ENCODE results near the gene SHROOM2. TPM values are rescaled to one million over a fixed set of nuclear protein-coding genes. Genes with fewer than 3 reads are reported as not detected.
"Not testable (repeated sequence)": the region's sequence is repeated elsewhere in the genome, so short reads cannot be mapped to it uniquely, and the experiment has no call there.

Gene SHROOM2
- 0.70 TPM for total RNA-seq
- long read RNA-seq, partial matches to known transcripts, result 1 of 1 reads
- long read RNA-seq, other reads (novel, unspliced or antisense), result 0 of 1 reads

DNA sequence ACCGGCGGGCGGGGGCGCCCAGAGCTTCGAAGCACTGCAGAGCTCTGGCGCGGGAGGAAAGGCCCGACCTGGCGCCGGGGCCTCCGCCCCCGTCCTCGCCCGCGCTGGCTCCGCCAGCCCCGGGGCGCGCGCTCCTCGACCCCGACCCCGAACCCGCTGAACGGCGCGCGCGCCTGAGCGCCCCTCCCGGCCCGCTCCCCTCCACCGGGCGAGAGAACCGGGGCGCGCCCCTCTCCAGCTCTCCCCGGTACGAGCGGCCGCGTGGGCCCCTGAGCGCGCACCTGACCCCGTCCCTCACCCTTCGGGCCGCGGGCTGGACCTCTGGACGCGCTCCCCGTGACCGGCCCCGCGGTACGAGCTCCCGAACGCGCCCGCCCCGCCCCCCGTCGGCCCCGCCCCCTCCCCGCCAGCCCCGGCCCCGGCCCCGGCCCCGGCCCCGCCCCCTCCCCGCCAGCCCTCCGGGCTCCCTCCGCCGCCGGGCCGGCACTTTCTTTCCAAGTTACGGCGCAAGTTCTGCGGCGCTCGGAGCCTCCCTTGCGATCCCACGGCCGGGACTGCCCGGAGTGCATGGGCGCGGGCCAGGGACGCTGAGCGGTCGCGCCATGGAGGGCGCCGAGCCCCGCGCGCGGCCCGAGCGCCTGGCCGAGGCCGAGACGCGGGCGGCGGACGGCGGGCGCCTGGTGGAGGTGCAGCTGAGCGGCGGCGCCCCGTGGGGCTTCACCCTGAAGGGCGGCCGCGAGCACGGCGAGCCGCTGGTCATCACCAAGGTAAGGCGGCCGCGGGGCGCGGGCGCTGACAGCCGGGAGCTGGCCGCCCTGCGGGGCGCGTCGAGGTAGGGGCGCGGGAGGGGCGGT is at the start of gene SHROOM2:
TSS of gene SHROOM2 (plus strand) at position 486 of the 854 bp plus-strand sequence. CDS start at position 603, 117 bp downstream.
- DNase-seq (no peak), ATAC-seq (ENCODE audit: poor library complexity) (no peak)
- intact Hi-C loops (cut with DNase I), result no loop called here

- DNase-seq (no peak), ATAC-seq (ENCODE audit: poor library complexity) (no peak)
- intact Hi-C loops (cut with DNase I), result no loop called here
These were observed 48.9 kb upstream of the SHROOM2 start for GRCh38 chrX:9737363-9737762.

- intact Hi-C loops (cut with DNase I), result no loop called here
- no peak for ATAC-seq (ENCODE audit: poor library complexity)
- no peak for DNase-seq
These were observed 48.1 kb upstream of the SHROOM2 start for GRCh38 chrX:9738151-9738550.

DNA sequence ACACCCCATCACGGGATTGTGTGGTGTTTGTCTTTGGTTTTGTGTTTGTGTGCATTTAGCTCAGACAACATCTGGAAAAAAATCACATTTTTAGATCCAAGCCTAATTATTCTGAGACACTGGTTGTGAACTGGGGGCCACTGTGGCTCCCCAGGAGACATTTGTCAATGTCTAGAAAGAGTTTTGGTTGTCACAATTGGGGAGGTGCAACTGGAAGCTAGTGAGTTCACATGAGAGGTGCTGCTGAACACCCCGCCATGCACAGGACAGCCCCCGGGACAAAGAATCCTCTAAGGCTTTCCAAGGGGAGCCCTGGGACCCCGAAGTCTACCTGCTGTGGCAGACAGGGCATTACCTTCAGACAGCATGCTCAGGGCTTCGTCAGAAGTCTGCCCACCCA is 47.1 kb upstream of the SHROOM2 start:
- ATAC-seq (ENCODE audit: poor library complexity) (no peak), DNase-seq (no peak)
- intact Hi-C loops (cut with DNase I), result no loop called here

DNA sequence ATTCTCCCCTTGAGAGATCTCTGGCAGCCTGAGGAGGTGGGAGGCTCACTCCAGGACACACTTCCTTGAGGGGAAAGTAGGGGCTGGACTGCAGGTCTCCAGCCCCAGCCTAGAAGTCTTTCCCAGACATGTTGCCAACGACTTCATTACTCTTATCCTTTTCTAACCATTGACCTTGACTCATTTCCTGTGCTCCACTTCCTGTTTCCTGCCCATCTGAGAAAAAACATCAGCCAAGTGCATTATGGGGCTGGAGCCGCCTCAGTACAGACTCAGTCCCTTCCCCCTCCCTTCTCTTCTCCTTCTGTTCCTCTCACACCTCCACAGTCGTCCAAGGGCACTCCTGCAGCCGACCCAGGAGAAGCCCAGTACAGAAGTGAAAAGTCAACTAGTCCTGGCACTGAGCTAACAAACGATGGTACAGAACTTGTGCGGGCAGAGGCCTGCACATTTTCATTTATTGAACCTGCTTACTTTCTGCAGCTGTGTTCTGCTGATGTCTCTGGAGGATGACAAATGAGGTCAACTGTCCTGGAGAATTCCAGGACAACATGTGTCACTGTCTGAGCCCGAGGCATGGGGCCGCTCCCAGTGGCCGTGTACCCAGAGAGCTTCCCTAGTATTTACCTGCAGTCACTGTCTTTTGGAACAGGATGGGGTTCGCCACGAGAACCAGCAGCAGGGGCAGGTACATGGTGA is 40.7 kb upstream of the SHROOM2 start:
- DNase-seq, result no peak
- intact Hi-C loops (cut with DNase I), result no loop called here
- ATAC-seq (ENCODE audit: poor library complexity), result no peak

DNA sequence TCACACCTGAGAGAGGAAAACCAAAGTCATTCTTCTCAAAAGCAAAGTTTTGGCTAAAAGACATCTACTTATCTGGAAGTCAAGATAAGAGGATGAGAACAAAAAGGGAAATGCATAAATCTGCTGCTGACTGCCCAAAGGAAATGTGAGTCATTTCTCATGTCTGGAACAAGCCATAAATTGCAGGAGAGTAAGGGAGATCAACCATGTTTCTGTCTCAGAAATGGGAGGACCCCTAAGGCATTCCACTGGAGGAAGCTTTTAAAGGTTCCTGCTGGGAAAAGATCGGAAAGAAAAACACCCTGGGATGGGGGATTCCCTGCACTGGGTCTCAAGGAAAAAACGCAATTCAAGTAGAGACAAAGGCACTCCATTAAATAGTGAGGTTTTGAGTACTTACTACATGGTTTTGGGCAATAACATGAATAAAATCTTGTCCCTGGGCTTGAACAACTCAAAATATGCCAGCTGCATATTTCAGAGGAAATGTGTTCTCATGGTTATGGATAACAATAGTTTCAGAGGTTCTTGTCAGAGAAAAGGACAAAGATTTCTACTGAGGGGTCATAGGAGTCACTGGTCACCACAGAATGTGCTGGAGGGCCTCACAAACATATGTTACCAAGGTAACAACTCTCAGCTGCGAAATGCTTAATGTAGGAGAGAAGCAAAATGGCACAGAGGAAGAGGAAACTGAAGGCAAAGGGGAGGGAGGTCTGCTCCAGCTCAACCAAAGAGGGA is 39.9 kb upstream of the SHROOM2 start:
- ATAC-seq (ENCODE audit: poor library complexity) (no peak), DNase-seq (no peak)
- intact Hi-C loops (cut with DNase I), result no loop called here

DNA sequence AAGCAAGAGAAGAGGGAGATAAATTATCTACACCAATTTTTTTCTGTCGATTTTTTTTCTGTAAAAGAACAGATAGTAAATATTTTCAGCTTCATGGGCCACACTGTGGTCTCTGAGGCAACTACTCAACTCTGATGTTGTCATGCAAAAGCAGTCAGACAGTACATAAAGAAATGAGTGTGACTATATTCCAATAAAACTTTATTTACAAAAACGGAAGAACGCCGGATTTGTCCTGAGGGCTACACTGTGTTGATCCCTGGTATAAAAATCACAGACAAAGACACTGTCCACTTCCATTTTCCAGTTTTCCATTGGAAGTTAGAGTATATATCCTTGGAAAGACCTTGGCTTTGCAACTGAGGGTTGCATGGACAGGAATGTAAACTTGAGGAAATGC is 38.6 kb upstream of the SHROOM2 start:
- intact Hi-C loops (cut with DNase I), result no loop called here
- DNase-seq, result no peak

DNA sequence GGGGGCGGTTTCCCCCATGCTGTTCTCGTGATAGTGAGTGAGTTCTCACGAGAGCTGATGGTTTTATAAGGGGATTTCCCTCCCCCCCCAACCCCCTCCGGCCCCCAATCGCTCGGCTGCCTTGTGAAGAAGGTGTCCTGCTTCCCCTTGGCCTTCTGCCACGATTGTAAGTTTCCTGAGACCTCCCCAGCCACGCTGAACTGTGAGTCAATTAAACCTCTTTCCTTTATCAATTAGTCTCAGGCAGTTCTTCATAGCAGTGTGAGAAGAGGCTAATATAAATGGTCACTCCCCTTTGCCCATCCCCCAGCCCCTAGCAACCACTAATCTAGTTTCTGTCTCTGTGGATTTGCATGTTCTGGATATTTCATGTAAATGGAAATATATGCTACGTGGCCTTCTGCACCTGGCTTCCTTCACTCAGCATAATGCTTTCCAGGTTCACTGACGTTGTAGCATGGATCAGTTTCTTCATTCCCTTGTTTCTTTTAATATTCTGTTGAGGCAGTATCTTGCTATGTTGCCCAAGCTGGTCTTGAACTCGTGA is 37.0 kb upstream of the SHROOM2 start:
- intact Hi-C loops (cut with DNase I), result no loop called here
- DNase-seq (no peak), ATAC-seq (ENCODE audit: poor library complexity) (no peak)

More for the DNA sequence above, 38.6 kb upstream of the SHROOM2 start:
- no peak for ATAC-seq (ENCODE audit: poor library complexity)

DNA sequence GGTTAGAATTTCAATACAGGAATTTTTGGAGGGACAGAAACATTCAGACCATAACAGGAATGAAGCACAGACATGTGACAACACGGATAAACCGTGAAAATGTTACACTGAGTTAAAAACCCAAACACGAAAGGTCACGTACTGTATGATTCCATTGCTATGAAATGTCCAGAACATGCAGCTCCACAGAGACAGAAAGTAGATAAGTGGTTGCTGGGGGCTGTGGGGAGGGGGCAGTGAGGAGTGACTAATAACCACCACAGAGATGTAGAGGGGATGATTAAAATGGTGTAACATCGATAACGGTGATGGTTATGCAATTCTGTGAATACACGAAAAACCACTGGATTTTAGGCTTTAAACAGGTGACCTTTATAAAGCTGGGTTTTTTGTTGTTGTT is 28.9 kb upstream of the SHROOM2 start:
- intact Hi-C loops (cut with DNase I), result no loop called here
- ATAC-seq (ENCODE audit: poor library complexity) (no peak), DNase-seq (no peak)

DNA sequence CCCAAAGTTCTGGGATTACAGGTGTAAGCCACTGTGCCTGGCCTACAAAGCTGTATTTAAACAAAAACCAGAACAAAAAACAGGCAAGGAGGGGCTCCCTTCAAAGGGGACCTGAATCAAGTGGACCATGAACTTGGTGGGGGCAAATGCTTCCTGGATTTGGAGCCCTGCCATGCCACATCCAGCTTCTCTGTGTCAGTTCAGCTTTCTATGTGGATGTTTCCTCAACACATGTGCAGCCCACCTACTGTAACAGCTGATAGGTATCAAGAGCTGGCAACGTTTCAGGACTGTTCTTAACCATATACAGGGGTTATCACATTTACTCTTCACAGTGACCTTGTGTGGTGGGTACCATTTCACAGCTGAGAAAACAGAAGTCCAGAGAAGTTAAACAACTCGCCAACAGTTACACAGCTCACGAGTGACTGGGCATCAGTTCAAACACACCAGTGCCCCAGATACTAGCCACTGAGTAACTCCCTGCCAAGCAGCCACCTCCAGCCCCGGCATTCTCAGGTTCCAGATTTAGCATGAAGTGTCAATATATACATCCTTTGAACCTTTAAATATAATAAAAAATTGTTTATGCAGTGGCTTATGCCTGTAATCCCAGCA is 28.1 kb upstream of the SHROOM2 start:
- intact Hi-C loops (cut with DNase I), result no loop called here
- no peak for ATAC-seq (ENCODE audit: poor library complexity)
- no peak for DNase-seq

DNA sequence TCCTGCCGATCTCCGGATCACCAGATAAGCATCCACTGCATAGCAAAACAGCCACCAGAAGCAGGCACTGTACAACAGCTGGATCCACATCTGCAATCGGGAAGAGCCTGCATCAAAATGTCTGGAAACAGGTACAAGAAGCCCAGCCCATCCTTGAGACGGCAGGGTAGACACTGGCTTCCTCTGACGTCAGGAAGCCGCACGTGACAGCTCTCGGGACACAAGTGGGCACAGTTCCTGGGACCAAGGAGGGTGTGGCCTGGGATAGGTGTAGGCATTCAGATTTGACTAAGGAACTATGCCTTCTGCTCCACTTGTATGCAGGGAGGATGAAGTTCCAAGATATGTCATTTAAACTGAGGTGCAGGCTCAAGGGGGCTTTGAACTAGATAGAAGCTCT is 26.9 kb upstream of the SHROOM2 start:
- DNase-seq (no peak), ATAC-seq (ENCODE audit: poor library complexity) (no peak)
- intact Hi-C loops (cut with DNase I), result no loop called here

DNA sequence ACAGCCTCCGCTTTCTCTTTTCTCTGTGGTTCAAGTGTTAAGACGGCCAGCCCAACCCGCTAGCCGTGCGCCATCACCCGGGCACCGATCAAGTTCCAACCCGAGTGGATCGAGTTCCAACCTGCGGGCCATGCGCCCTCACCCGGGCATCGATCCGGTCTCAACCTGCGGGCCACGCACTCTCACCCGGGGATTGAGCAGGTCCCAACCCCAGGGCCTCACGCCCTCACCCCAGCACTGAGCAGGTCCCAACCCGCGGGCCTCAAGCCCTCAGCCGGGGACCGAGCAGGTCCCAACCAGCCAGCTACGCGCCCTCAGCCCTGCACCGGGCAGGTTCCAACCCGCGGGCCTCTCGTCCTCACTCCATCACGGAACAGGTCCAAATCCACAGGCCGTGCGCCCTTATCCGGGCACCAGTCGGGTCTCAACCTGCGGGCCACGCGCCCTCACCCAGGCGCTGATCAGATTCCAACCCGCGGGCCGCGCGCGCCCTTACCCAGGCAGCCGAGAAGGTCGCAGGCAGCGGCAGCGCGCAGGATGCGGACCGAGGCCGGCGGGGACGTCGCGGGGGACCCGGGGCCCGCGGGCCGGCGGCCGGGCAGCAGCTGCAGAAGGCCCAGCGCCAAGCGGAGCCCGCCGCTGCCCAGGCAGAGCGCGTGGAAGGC is 21.0 kb upstream of the SHROOM2 start:
- DNase-seq (no peak), ATAC-seq (ENCODE audit: poor library complexity) (no peak)
- intact Hi-C loops (cut with DNase I), result no loop called here

- no peak for ATAC-seq (ENCODE audit: poor library complexity)
- intact Hi-C loops (cut with DNase I), result no loop called here
- no peak for DNase-seq
These were observed 20.5 kb upstream of the SHROOM2 start, which contains the start of gene GPR143 for GRCh38 chrX:9765737-9766097. Gene GPR143 (minus strand): TSS chrX:9765847. CDS start chrX:9765817, 30 bp downstream.

DNA sequence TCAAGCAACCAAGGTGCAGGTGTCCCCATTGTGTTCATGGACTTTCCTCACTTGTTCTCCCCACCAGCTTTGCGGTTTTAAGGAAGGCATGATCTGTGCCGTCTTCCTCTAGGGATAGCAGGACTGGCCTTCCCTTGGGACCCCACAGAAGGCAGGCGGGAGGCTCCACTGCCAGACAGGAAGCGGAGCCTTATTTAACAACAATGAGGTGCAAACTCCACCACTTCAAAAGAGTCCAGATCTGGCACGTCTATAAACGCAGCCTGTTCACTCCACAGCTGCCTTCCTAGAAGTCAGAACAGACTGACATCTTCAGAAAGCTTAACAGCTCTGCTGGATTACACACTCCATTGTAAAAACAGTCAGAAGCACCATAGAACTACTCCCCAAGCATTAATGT is 18.9 kb upstream of the SHROOM2 start:
- ATAC-seq (ENCODE audit: poor library complexity) (no peak), DNase-seq (no peak)
- intact Hi-C loops (cut with DNase I), result no loop called here

DNA sequence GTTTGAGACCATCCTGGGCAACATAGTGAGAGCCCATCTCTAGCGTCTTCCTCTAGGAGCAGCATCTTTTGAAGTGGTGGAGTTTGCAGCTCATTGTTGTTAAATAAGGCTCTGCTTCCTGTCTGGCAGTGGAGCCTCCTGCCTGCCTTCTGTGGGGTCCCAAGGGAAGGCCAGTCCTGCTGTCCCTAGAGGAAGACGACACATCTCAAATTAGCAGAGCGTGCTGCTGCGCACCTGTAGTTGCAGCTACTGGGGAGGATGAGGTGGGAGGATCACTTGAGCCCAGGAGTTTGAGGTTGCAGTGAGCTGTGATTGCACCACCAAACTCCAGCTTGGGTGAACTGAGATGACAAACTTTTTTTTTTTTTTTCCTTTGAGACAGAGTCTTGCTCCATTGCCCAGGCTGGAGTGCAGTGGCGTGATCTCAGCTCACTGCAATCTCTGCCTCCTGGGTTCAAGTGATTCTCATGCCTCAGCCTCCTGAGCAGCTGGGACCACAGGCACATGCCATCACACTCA is 17.8 kb upstream of the SHROOM2 start:
- DNase-seq; ATAC-seq (ENCODE audit: poor library complexity); intact Hi-C loops (cut with DNase I): not testable (repeated sequence)

DNA sequence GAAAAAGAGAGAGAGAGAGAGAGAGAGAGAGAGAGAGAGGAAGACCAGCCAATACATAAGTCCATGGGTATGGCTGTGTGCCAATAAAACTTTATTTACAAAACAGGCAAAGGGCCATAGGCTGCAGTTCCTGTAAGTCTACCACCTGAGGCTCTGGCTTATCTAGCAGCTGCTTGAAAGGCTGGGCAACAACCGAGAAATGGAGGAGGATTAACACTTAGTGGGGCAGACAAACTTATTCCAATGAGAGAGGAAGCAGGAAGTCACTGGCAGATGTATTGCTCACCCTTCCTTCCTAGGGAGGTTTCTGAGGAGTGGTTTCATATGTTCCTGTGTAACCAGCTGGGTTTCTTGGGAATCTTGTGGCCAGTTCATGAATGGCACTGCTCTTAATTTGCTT is 15.9 kb upstream of the SHROOM2 start:
- no peak for ATAC-seq (ENCODE audit: poor library complexity)
- DNase-seq, result no peak
- intact Hi-C loops (cut with DNase I), result no loop called here

- intact Hi-C loops (cut with DNase I), result no loop called here
- ATAC-seq (ENCODE audit: poor library complexity) (no peak), DNase-seq (no peak)
These were observed 13.3 kb upstream of the SHROOM2 start for GRCh38 chrX:9772943-9773342.

- ATAC-seq (ENCODE audit: poor library complexity), result no peak
These were observed 10.3 kb upstream of the SHROOM2 start for GRCh38 chrX:9775930-9776329.

More at GRCh38 chrX:9775930-9776329, 10.3 kb upstream of the SHROOM2 start:
- intact Hi-C loops (cut with DNase I), result no loop called here
- DNase-seq, result no peak
